ENCODE measurements around the gene FOXN3. TPM values are rescaled to one million over a fixed set of nuclear protein-coding genes. Genes with fewer than 3 reads are reported as not detected.

FOXN3 gene
- total and polyA plus RNA-seq, 2 donors (not counting 3 experiments of a cell fraction or from before 2014, with no cell fraction given) = 16.9 to 41.8 TPM

DNA sequence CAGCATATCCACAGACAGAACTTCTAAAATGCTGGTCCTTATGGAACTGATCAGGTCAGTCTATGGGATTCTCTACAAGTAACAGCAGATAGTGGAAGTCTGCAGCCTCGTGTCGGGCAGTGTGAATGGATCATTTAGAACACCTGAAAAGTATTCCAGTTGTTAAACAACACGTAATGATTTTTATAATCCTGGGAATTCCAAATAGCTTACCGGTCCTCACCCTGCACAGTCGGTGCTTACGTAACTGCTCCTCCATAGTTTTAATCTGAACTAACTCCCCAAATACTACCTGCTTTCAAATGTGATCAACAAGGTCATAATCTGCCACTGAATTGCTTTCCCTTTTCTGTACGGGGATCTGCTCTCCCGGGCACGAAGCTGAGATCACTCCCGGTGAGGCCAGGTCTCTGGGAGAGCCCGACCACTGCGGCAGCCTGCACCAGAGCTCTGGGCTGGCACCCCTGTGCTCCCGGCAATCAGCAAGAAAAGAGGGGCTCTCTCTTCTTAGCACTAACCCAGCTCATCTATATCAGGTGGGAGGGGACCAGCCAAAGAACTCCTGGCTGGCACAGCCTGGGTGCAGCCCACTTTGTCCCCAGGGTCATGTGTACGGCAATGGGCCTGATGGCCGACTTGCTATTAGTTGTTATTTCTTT is 157.0 kb downstream of the FOXN3 start:
- ChIA-PET CTCF (interaction anchor here (1.0 to 1.3 kb wide), 2 partner anchors 15 to 17 kb away, joined by 3 to 4 read pairs; no protein-coding TSS in a partner anchor), POLR2A (no interaction called here)
- dilution Hi-C loops (cut with MboI; ENCODE audit: extremely low pct_ligation_motif_present, low sequenced_read_pairs) = no loop called here
- Histone ChIP-seq H3K4me3 (replicated peaks in 1 of 3; ENCODE audit: insufficient read depth in 1 of 3, low read depth in 1 of 3, low read length in 3 of 3) (no peak overlapping the region), H3K79me2 (ENCODE audit: control insufficient read depth, insufficient read depth, low read length) (no peaks in the 10 kb centered on the region), H3K27me3 (ENCODE audit: control insufficient read depth in 2 of 2, insufficient read depth in 2 of 2, low read length in 2 of 2) (no peaks in the 10 kb centered on the region), H3K9ac (replicated peaks; ENCODE audit: extremely low read depth, insufficient read depth, low read length) (no peak overlapping the region), H3K9me1 (replicated peaks; ENCODE audit: control insufficient read depth, extremely low read depth, insufficient read depth, low read length) (no peaks in the 10 kb centered on the region), H3K4me1 (ENCODE audit: control insufficient read depth, extremely low read depth, insufficient read depth, low read length) (no peaks in the 10 kb centered on the region), H3K9me3 (replicated peaks; ENCODE audit: control insufficient read depth, insufficient read depth, low read length) (no peaks in the 10 kb centered on the region), H3K36me3 (ENCODE audit: control insufficient read depth in 2 of 2, extremely low read depth in 1 of 2, insufficient read depth in 2 of 2, low read length in 2 of 2) (no peaks in the 10 kb centered on the region), H3K4me2 (ENCODE audit: insufficient read depth, low read length) (no peak overlapping the region), H4K20me1 (replicated peaks; ENCODE audit: control insufficient read depth, extremely low read depth, insufficient read depth, low read length) (peaks cover 2% of the 10 kb centered on the region), H3K27ac (ENCODE audit: insufficient read depth, low read depth, low read length) (no peak overlapping the region), H2AFZ (ENCODE audit: low read depth, low read length) (no peak overlapping the region)
- BruUV-seq (replicated peaks) = no TSS peak
- TF ChIP-seq GATA2 (IDR thresholded peaks at IDR 0.05; ENCODE audit: insufficient read depth, insufficient read length, low read depth, low read length) (no peak), FOS (IDR thresholded peaks at IDR 0.05; ENCODE audit: borderline replicate concordance, insufficient read depth, low read length) (no peak), POLR2AphosphoS5 (IDR thresholded peaks at IDR 0.05; ENCODE audit: insufficient read depth, low read depth, low read length) (no peak), POLR2A (IDR thresholded peaks at IDR 0.05; ENCODE audit: low read depth, low read length) (no peak), EZH2 (IDR thresholded peaks at IDR 0.05; ENCODE audit: borderline replicate concordance, low read depth, low read length, severe bottlenecking) (no peak), MYC (IDR thresholded peaks at IDR 0.05; ENCODE audit: low read depth, low read length) (no peak), JUN (IDR thresholded peaks at IDR 0.05; ENCODE audit: borderline replicate concordance, insufficient read depth, insufficient read length, low read depth) (no peak)
- TF ChIP-seq, protein P1, sequence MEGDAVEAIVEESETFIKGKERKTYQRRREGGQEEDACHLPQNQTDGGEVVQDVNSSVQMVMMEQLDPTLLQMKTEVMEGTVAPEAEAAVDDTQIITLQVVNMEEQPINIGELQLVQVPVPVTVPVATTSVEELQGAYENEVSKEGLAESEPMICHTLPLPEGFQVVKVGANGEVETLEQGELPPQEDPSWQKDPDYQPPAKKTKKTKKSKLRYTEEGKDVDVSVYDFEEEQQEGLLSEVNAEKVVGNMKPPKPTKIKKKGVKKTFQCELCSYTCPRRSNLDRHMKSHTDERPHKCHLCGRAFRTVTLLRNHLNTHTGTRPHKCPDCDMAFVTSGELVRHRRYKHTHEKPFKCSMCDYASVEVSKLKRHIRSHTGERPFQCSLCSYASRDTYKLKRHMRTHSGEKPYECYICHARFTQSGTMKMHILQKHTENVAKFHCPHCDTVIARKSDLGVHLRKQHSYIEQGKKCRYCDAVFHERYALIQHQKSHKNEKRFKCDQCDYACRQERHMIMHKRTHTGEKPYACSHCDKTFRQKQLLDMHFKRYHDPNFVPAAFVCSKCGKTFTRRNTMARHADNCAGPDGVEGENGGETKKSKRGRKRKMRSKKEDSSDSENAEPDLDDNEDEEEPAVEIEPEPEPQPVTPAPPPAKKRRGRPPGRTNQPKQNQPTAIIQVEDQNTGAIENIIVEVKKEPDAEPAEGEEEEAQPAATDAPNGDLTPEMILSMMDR (IDR thresholded peaks at IDR 0.05; ENCODE audit: extremely low read depth in 1 of 2, insufficient read depth in 1 of 2, low read depth in 1 of 2, low read length in 2 of 2) = no peak
- TF ChIP-seq, protein P2, sequence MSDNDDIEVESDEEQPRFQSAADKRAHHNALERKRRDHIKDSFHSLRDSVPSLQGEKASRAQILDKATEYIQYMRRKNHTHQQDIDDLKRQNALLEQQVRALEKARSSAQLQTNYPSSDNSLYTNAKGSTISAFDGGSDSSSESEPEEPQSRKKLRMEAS (IDR thresholded peaks at IDR 0.05; ENCODE audit: insufficient read depth, insufficient read length) = no peak
- no peak for DNase-seq (ENCODE audit: low read depth, low spot score)
- FAIRE-seq = no peak
- intact Hi-C loops (cut with micrococcal nuclease) = no loop called here
